Neural cell (in vitro differentiated cells): ENCODE measurements around the gene TMEM181. TPM values are rescaled to one million over a fixed set of nuclear protein-coding genes. Genes with fewer than 3 reads are reported as not detected.

Experiments used
- H2AFZ ChIP-seq: fragments of 200-600, 300-800 bp; sonication (generic), shearing (Covaris generic); 2 replicates; pipeline ENCODE4 v1.6.0; 2014; ENCODE audit warnings: low read depth, mild to moderate bottlenecking, antibody characterized with exemption, low read length, moderate library complexity
- H3F3A ChIP-seq: fragments of 200-600 bp; shearing (Covaris generic); 2 replicates; pipeline ENCODE4 v1.6.1; 2016; ENCODE audit warnings: mild to moderate bottlenecking, moderate library complexity, mixed read lengths, antibody characterized with exemption, low read length; ENCODE audit not compliant: insufficient read depth, poor library complexity, severe bottlenecking
- H3K27ac ChIP-seq: fragments of 200-600, 300-800 bp; sonication (generic), shearing (Covaris generic); 2 replicates; pipeline ENCODE4 v1.5.1; 2014; ENCODE audit warnings: mild to moderate bottlenecking, low read length, moderate library complexity
- H3K27me3 ChIP-seq: fragments of 300-800, 200-600 bp; sonication (generic), shearing (Covaris generic); 2 replicates; pipeline ENCODE4 v1.6.0; 2014; ENCODE audit warnings: mild to moderate bottlenecking, low read depth, low read length, moderate library complexity; ENCODE audit not compliant: insufficient read depth
- H3K36me3 ChIP-seq: fragments of 300-800, 200-600 bp; sonication (generic), shearing (Covaris generic); 2 replicates; pipeline ENCODE4 v1.5.1; 2014; ENCODE audit warnings: mild to moderate bottlenecking, antibody characterized with exemption, low read length, moderate library complexity; ENCODE audit not compliant: insufficient read depth
- H3K4me2 ChIP-seq: fragments of 300-800, 200-600 bp; sonication (generic), shearing (Covaris generic); 2 replicates; pipeline ENCODE4 v1.6.0; 2014; ENCODE audit warnings: mild to moderate bottlenecking, low read length
- H3K4me3 ChIP-seq: fragments of 300-800, 200-600 bp; sonication (generic), shearing (Covaris generic); 2 replicates; pipeline ENCODE4 v1.5.1; 2014; ENCODE audit warnings: mild to moderate bottlenecking, low read length, moderate library complexity
- H3K79me2 ChIP-seq: fragments of 200-600 bp; shearing (Covaris generic); replicated peaks from 2 replicates; pipeline ENCODE4 v1.6.0; 2014; ENCODE audit warnings: mild to moderate bottlenecking, low read length, moderate library complexity; ENCODE audit not compliant: insufficient read depth
- H3K9ac ChIP-seq: fragments of 300-800, 200-600 bp; sonication (generic), shearing (Covaris generic); 2 replicates; pipeline ENCODE4 v1.6.1; 2016; ENCODE audit warnings: mild to moderate bottlenecking, low read length, mixed read lengths
- H3K9me2 ChIP-seq: fragments of 200-600 bp; shearing (Covaris generic); 2 replicates; pipeline ENCODE4 v1.6.1; 2016; ENCODE audit warnings: mild to moderate bottlenecking, low read length, mixed read lengths; ENCODE audit not compliant: insufficient read depth
- H3K9me3 ChIP-seq: fragments of 200-600, 300-800 bp; sonication (generic), shearing (Covaris generic); 2 replicates; pipeline ENCODE4 v1.6.1; 2016; ENCODE audit warnings: mild to moderate bottlenecking, mixed run types, low read length, moderate library complexity, mixed read lengths
- H4K20me1 ChIP-seq: fragments of 200-600 bp; shearing (Covaris generic); 2 replicates; pipeline ENCODE4 v1.6.1; 2016; ENCODE audit warnings: mild to moderate bottlenecking, mixed run types; ENCODE audit not compliant: insufficient read depth
- CTCF ChIP-seq: fragments of 450-650 bp; IDR thresholded peaks from 2 replicates; pipeline ENCODE4 v1.5.1; 2014; ENCODE audit warnings: antibody characterized with exemption, mild to moderate bottlenecking, moderate library complexity; ENCODE audit not compliant: poor library complexity, severe bottlenecking
- EZH2 ChIP-seq: fragments of 200-600, 300-800 bp; shearing (Covaris generic), sonication (generic); IDR thresholded peaks from 2 replicates; pipeline ENCODE4 v1.6.1; 2014; ENCODE audit warnings: antibody characterized with exemption, low read length, borderline replicate concordance, mild to moderate bottlenecking; ENCODE audit not compliant: insufficient read depth, poor library complexity, severe bottlenecking
- MXI1 ChIP-seq: fragments of 450-650 bp; conservative IDR thresholded peaks from 2 replicates; pipeline ENCODE4 v1.6.1; 2014; ENCODE audit warnings: antibody characterized with exemption, mild to moderate bottlenecking; ENCODE audit not compliant: poor library complexity, severe bottlenecking
- POLR2AphosphoS5 ChIP-seq: IDR thresholded peaks from 2 replicates; pipeline ENCODE4 v1.6.1; 2012
- REST ChIP-seq: IDR thresholded peaks from 2 replicates; pipeline ENCODE4 v1.6.1; 2012; ENCODE audit warnings: borderline replicate concordance
- SMC3 ChIP-seq: fragments of 450-650 bp; conservative IDR thresholded peaks from 2 replicates; pipeline ENCODE4 v1.6.1; 2014; ENCODE audit warnings: antibody characterized with exemption, mild to moderate bottlenecking, moderate library complexity; ENCODE audit not compliant: poor library complexity
- TAF1 ChIP-seq: IDR thresholded peaks from 2 replicates; pipeline ENCODE4 v1.6.1; 2012; ENCODE audit warnings: low read depth
- polyA plus RNA-seq: library from polyadenylated mRNA; depleted of rRNA; stranded (reverse); fragments of >200 nt; gene quantifications from 2 replicates; pipeline ENCODE4 v1.2.3, GENCODE V29; 2014

TMEM181 gene
- polyA plus RNA-seq, 1 donor from 2014 or later, result 47.6 TPM

GRCh38 chr6:158626360-158627167 is 66.7 kb downstream of the TMEM181 start:
- no peak overlapping the region for H3K27ac ChIP-seq
- peaks cover 8% of the 10 kb centered on the region for H3K36me3 ChIP-seq
- H4K20me1 ChIP-seq, result no peaks in the 10 kb centered on the region
- H3K9me3 ChIP-seq, result no peaks in the 10 kb centered on the region
- no peaks in the 10 kb centered on the region for H3K9me2 ChIP-seq
- no peak overlapping the region for H3K4me3 ChIP-seq
- H3K79me2 ChIP-seq, result no peaks in the 10 kb centered on the region
- no peaks in the 10 kb centered on the region for H3K27me3 ChIP-seq
- TF ChIP-seq REST (no peak), MXI1 (no peak), EZH2 (no peak), CTCF (no peak), TAF1 (no peak), SMC3 (no peak)
- H3F3A ChIP-seq, result no peaks in the 10 kb centered on the region
- no peak overlapping the region for H3K9ac ChIP-seq
- no peak overlapping the region for H3K4me2 ChIP-seq
- no peak overlapping the region for H2AFZ ChIP-seq

DNA sequence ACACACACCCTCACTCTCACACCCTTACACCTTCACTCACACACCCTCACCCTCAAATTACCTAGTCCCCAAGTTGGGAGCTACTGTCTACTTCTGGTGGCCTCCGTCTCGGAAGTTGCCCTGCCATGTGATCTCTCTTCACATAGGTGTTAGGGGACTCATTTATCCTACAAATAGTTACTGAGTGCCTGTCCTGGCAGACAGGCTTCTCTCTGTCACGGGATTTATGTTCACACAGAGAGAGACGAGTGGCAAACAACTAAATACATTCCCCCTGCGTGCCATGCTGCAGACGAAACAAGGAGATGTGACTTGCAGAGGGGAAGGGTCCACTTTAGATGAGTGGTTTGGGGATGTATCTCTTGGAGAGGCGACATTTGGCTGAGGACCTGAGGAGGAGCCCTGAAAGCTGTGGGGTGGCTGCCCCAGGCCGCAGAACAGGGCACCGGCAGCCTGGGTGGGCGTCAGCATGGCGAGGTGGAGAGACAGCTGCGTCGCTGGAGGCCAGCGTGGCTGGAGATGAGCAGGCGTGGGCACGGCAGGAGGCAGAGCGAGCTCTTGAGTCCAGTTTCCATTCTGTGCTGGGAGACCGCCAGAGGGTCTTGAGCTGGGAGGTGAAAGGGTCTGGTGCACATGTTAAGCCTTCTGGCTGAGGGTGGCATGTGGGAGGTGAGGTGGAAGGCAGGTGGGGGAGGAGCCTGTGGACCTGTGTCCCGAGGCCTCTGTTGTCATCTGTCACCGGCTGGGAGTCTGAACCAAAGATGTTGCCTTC is 67.5 kb downstream of the TMEM181 start:
- Histone ChIP-seq H2AFZ (no peak overlapping the region), H3K79me2 (no peaks in the 10 kb centered on the region), H3K9ac (no peak overlapping the region), H3K9me3 (no peaks in the 10 kb centered on the region), H3K27ac (no peak overlapping the region), H3K9me2 (no peaks in the 10 kb centered on the region), H3K4me3 (no peak overlapping the region), H4K20me1 (no peaks in the 10 kb centered on the region), H3F3A (no peaks in the 10 kb centered on the region), H3K36me3 (peaks cover 8% of the 10 kb centered on the region), H3K4me2 (no peak overlapping the region), H3K27me3 (no peaks in the 10 kb centered on the region)
- TF ChIP-seq POLR2AphosphoS5, result no peak
- TF ChIP-seq MXI1, result no peak
- TF ChIP-seq TAF1, result no peak
